Neuronal stem cell (in vitro differentiated cells): Measurements from ENCODE around the gene PTEN.

ENCODE experiments used
- DNase-seq: peaks from one replicate; pipeline ENCODE4 v3.0.0-alpha.2; 2013; ENCODE audit warnings: low spot score
- H2AFZ ChIP-seq: one replicate; pipeline ENCODE4 v1.6.1; 2013; ENCODE audit warnings: mild to moderate bottlenecking, low read length, inconsistent platforms
- H2AK5ac ChIP-seq: 2 replicates; pipeline ENCODE4 v1.6.1; 2013; ENCODE audit warnings: low read depth, mild to moderate bottlenecking, inconsistent platforms, low read length, moderate library complexity, mixed read lengths
- H2BK120ac ChIP-seq: 2 replicates; pipeline ENCODE4 v1.6.1; 2013; ENCODE audit warnings: low read depth, mild to moderate bottlenecking, inconsistent platforms, low read length, moderate library complexity, mixed read lengths
- H2BK12ac ChIP-seq: one replicate; pipeline ENCODE4 v1.6.1; 2013; ENCODE audit warnings: low read length, inconsistent platforms
- H2BK15ac ChIP-seq: 2 replicates; pipeline ENCODE4 v1.6.1; 2013; ENCODE audit warnings: mild to moderate bottlenecking, low read length, inconsistent platforms, mixed read lengths
- H2BK5ac ChIP-seq: one replicate; pipeline ENCODE4 v1.6.1; 2013; ENCODE audit warnings: inconsistent platforms, mild to moderate bottlenecking, low read length, moderate library complexity
- H3K14ac ChIP-seq: one replicate; pipeline ENCODE4 v1.6.1; 2013; ENCODE audit warnings: low read length, inconsistent platforms
- H3K18ac ChIP-seq: 2 replicates; pipeline ENCODE4 v1.6.1; 2013; ENCODE audit warnings: low read length, inconsistent platforms
- H3K23ac ChIP-seq: 2 replicates; pipeline ENCODE4 v1.6.1; 2013; ENCODE audit warnings: low read depth, mild to moderate bottlenecking, mixed read lengths, low read length, inconsistent platforms; ENCODE audit not compliant: poor library complexity
- H3K27ac ChIP-seq: replicated peaks from 3 replicates; pipeline ENCODE4 v1.5.1; 2013; ENCODE audit warnings: low read length, inconsistent platforms
- H3K27me3 ChIP-seq, 3 experiments: 2 replicates each; pipeline ENCODE4 v1.6.1; 2013; ENCODE audit warnings: low read length in 3 of 3, mild to moderate bottlenecking in 2 of 3, inconsistent platforms in 1 of 3, low read depth in 1 of 3, mixed read lengths in 1 of 3, moderate library complexity in 1 of 3; ENCODE audit not compliant: control insufficient read depth in 3 of 3, insufficient read depth in 3 of 3
- H3K36me3 ChIP-seq, 2 donors: replicated peaks in 1 of 2; 2 replicates each; pipeline ENCODE4 v1.6.1; 2013; ENCODE audit warnings: low read length in 2 of 2; ENCODE audit not compliant: control insufficient read depth in 2 of 2, insufficient read depth in 2 of 2
- H3K4ac ChIP-seq: 2 replicates; pipeline ENCODE4 v1.6.1; 2013; ENCODE audit warnings: inconsistent platforms, mild to moderate bottlenecking, low read length, moderate library complexity
- H3K4me1 ChIP-seq, 2 donors: 1 replicate in 1 of 2; 2 replicates in 1 of 2; pipeline ENCODE4 v1.6.1; 2013; ENCODE audit warnings: low read length in 2 of 2, low read depth in 1 of 2; ENCODE audit not compliant: control insufficient read depth in 2 of 2, insufficient read depth in 1 of 2
- H3K4me2 ChIP-seq: one replicate; pipeline ENCODE4 v1.6.1; 2013; ENCODE audit warnings: mild to moderate bottlenecking, low read length, inconsistent platforms; ENCODE audit not compliant: insufficient read depth, poor library complexity, severe bottlenecking
- H3K4me3 ChIP-seq, 2 donors: 2 replicates each; pipeline ENCODE4 v1.5.1; 2013; ENCODE audit warnings: low read length in 2 of 2, mild to moderate bottlenecking in 2 of 2, inconsistent platforms in 1 of 2, moderate library complexity in 1 of 2
- H3K79me1 ChIP-seq: one replicate; pipeline ENCODE4 v1.6.1; 2013; ENCODE audit warnings: low read depth, mild to moderate bottlenecking, inconsistent platforms, low read length, moderate library complexity
- H3K9ac ChIP-seq: one replicate; pipeline ENCODE4 v1.6.1; 2013; ENCODE audit warnings: mild to moderate bottlenecking, low read depth, low read length, inconsistent platforms; ENCODE audit not compliant: poor library complexity
- H3K9me3 ChIP-seq, 2 donors: replicated peaks in 1 of 2; 2 replicates each; pipeline versions ENCODE3 to v1.6.1; 2013; ENCODE audit warnings: low read length in 2 of 2, mild to moderate bottlenecking in 2 of 2, inconsistent platforms in 1 of 2, low read depth in 1 of 2, mixed read lengths in 1 of 2, moderate library complexity in 1 of 2; ENCODE audit not compliant: control insufficient read depth in 2 of 2, insufficient read depth in 1 of 2
- H4K8ac ChIP-seq: one replicate; pipeline ENCODE4 v1.6.1; 2013; ENCODE audit warnings: low read depth, mild to moderate bottlenecking, inconsistent platforms, low read length, moderate library complexity
- H4K91ac ChIP-seq: one replicate; pipeline ENCODE4 v1.6.1; 2013; ENCODE audit warnings: low read length, low read depth, mild to moderate bottlenecking, inconsistent platforms; ENCODE audit not compliant: poor library complexity
- WGBS, 2 donors: extraction: QIAGEN DNeasy Blood & Tissue Kit; methylation state at CpG; one replicate each; pipeline ENCODE4 v1.1.7; 2013; ENCODE audit warnings: missing lambda C conversion rate in 2 of 2, mixed read lengths in 1 of 2; ENCODE audit not compliant: insufficient read length in 2 of 2, insufficient replicate concordance in 1 of 2; ENCODE audit errors: extremely low coverage in 2 of 2; 5-methylcytosine and 5-hydroxymethylcytosine counted together

The PTEN gene

DNA sequence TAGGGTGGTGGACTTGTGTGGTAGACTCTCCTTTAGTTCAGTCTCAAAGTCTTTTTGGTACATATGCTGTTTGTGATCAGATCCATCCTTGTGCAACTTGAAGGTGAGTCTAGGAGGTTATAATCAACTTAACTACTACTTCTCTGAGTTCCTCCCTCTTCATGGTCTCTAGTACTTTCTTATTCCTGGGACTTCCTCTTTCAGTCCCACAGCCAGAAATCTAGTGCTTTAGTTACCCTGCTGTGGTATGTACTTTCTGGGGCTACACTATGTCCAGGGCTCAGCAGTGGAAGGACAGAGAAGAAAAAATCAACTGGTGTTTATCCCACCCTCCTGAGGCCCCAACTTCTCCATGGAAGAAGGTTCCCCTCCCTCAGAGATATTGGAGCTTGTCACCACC lies 26.0 kb upstream of the PTEN start:
- Histone ChIP-seq H2AK5ac (no peak overlapping the region), H3K4me3 (no peak overlapping the region), H3K14ac (no peak overlapping the region), H4K91ac (no peak overlapping the region), H3K27me3 (no peaks in the 10 kb centered on the region), H3K79me1 (no peaks in the 10 kb centered on the region), H3K23ac (no peak overlapping the region), H3K4me1 (no peaks in the 10 kb centered on the region), H2BK5ac (no peak overlapping the region), H4K8ac (no peak overlapping the region), H2BK120ac (no peak overlapping the region), H3K18ac (no peak overlapping the region), H3K9me3 (peaks cover 0 to 2% of the 10 kb centered on the region in 2 donors), H2BK12ac (no peak overlapping the region), H3K27ac (no peak overlapping the region), H3K4ac (no peak overlapping the region), H2BK15ac (no peak overlapping the region), H3K4me2 (no peak overlapping the region), H3K9ac (no peak overlapping the region), H3K36me3 (peaks cover 0 to 2% of the 10 kb centered on the region in 2 donors), H2AFZ (no peak overlapping the region)
- no peak for DNase-seq

- no peak overlapping the region for H4K8ac ChIP-seq
- no peak overlapping the region for H2BK15ac ChIP-seq
- no CpG with 5 or more reads among the region's 2 CpGs for WGBS, 2 donors
- H2BK12ac ChIP-seq, result no peak overlapping the region
- H3K4me3 ChIP-seq, result no peak overlapping the region
- H2BK5ac ChIP-seq, result no peak overlapping the region
- no peaks in the 10 kb centered on the region for H3K79me1 ChIP-seq
- DNase-seq, result no peak
- no peak overlapping the region for H3K27ac ChIP-seq
- no peak overlapping the region for H4K91ac ChIP-seq
- no peak overlapping the region for H2BK120ac ChIP-seq
- H3K18ac ChIP-seq, result no peak overlapping the region
- H3K9me3 ChIP-seq, result no peaks in the 10 kb centered on the region
- no peak overlapping the region for H3K9ac ChIP-seq
- H3K27me3 ChIP-seq, result no peaks in the 10 kb centered on the region
- no peak overlapping the region for H3K4me2 ChIP-seq
- no peak overlapping the region for H3K4ac ChIP-seq
- no peak overlapping the region for H3K23ac ChIP-seq
- H2AFZ ChIP-seq, result no peak overlapping the region
- H2AK5ac ChIP-seq, result no peak overlapping the region
- no peaks in the 10 kb centered on the region for H3K36me3 ChIP-seq
- H3K4me1 ChIP-seq, result no peaks in the 10 kb centered on the region
- no peak overlapping the region for H3K14ac ChIP-seq
Observed at GRCh38 chr10:87838650-87839049, 24.8 kb upstream of the PTEN start.

- H3K23ac ChIP-seq, result no peak overlapping the region
- H2BK120ac ChIP-seq, result no peak overlapping the region
- H3K36me3 ChIP-seq, result no peaks in the 10 kb centered on the region
- no peaks in the 10 kb centered on the region for H3K27me3 ChIP-seq
- no peak overlapping the region for H3K9ac ChIP-seq
- H2BK12ac ChIP-seq, result no peak overlapping the region
- H2BK5ac ChIP-seq, result no peak overlapping the region
- H3K27ac ChIP-seq, result no peak overlapping the region
- H3K4me1 ChIP-seq, result peaks cover 0 to 4% of the 10 kb centered on the region in 2 donors
- no peak overlapping the region for H4K8ac ChIP-seq
- no peak overlapping the region for H3K4ac ChIP-seq
- H3K14ac ChIP-seq, result no peak overlapping the region
- no peak for DNase-seq
- no peak overlapping the region for H2BK15ac ChIP-seq
- no peak overlapping the region for H2AK5ac ChIP-seq
- no CpG with 5 or more reads among the region's 3 CpGs for WGBS, 2 donors
- H3K4me3 ChIP-seq, result no peak overlapping the region
- H2AFZ ChIP-seq, result peak overlapping the region; percentile 28
- no peaks in the 10 kb centered on the region for H3K79me1 ChIP-seq
- no peaks in the 10 kb centered on the region for H3K9me3 ChIP-seq
- H3K4me2 ChIP-seq, result no peak overlapping the region
- H4K91ac ChIP-seq, result no peak overlapping the region
- H3K18ac ChIP-seq, result no peak overlapping the region
Observed at GRCh38 chr10:87841186-87841585, 22.2 kb upstream of the PTEN start.

DNA sequence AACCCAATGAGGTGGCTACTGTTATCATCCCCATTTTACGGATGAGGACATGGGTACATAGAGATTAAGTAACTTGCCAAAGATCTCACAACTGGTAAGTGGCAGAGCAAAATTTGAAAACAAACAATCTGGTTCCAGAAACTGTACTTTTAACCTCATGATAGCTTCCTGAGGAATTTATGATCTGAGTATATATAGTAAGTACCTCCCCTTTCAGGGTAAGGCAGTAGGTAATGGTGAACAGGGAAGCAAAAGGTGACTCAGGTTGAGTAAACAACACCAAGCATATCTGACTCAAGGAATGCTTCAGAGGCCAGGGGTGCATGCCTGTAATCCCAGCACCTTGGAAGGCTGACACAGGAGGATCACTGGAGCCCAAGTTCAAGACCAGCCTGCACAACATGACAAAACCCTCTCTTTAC lies 21.2 kb upstream of the PTEN start:
- H2BK120ac ChIP-seq, result no peak overlapping the region
- H3K23ac ChIP-seq, result no peak overlapping the region
- no peak overlapping the region for H2BK5ac ChIP-seq
- H2BK12ac ChIP-seq, result no peak overlapping the region
- no peaks in the 10 kb centered on the region for H3K79me1 ChIP-seq
- H3K4me1 ChIP-seq, result peaks cover 0 to 4% of the 10 kb centered on the region in 2 donors
- H3K14ac ChIP-seq, result no peak overlapping the region
- H4K91ac ChIP-seq, result no peak overlapping the region
- H2AFZ ChIP-seq, result no peak overlapping the region
- H2BK15ac ChIP-seq, result no peak overlapping the region
- DNase-seq, result no peak
- WGBS, 2 donors, result no CpG with 5 or more reads among the region's 1 CpG
- no peak overlapping the region for H2AK5ac ChIP-seq
- H3K27ac ChIP-seq, result no peak overlapping the region
- H3K4me3 ChIP-seq, result no peak overlapping the region
- H3K18ac ChIP-seq, result no peak overlapping the region
- H3K9me3 ChIP-seq, result no peaks in the 10 kb centered on the region
- H3K9ac ChIP-seq, result no peak overlapping the region
- no peaks in the 10 kb centered on the region for H3K36me3 ChIP-seq
- no peaks in the 10 kb centered on the region for H3K27me3 ChIP-seq
- H3K4me2 ChIP-seq, result no peak overlapping the region
- H3K4ac ChIP-seq, result no peak overlapping the region
- H4K8ac ChIP-seq, result no peak overlapping the region
